Measurements from ENCODE around the gene FYB1.

DNA sequence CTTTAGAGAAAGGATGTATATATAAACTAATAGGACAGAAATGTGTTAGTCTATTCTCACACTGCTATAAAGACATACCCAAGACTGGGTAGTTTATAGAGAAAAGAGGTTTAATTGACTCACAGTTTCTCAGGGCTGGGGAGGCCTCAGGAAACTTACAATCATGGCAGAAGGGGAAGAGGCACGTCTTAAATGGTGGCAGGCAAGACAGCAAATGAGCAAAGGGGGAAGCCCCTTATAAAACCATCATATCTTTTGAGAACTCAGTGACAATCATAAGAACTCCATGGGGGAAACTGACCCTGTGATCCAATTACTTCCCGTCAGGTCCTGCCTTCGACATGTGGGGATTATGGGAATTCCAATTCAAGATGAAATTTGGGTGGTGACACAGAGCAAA lies 136.4 kb downstream of the FYB1 start:
- TF ChIP-seq BHLHE40 (IDR thresholded peaks at IDR 0.05; ENCODE audit: low read depth, low read length): no peak
- TF ChIP-seq POLR2A (IDR thresholded peaks at IDR 0.05; ENCODE audit: low read depth, low read length): no peak
- TF ChIP-seq, protein P1, sequence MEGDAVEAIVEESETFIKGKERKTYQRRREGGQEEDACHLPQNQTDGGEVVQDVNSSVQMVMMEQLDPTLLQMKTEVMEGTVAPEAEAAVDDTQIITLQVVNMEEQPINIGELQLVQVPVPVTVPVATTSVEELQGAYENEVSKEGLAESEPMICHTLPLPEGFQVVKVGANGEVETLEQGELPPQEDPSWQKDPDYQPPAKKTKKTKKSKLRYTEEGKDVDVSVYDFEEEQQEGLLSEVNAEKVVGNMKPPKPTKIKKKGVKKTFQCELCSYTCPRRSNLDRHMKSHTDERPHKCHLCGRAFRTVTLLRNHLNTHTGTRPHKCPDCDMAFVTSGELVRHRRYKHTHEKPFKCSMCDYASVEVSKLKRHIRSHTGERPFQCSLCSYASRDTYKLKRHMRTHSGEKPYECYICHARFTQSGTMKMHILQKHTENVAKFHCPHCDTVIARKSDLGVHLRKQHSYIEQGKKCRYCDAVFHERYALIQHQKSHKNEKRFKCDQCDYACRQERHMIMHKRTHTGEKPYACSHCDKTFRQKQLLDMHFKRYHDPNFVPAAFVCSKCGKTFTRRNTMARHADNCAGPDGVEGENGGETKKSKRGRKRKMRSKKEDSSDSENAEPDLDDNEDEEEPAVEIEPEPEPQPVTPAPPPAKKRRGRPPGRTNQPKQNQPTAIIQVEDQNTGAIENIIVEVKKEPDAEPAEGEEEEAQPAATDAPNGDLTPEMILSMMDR (conservative IDR thresholded peaks at IDR 0.05; ENCODE audit: low read depth, low read length): no peak
- TF ChIP-seq MXI1 (IDR thresholded peaks at IDR 0.05; ENCODE audit: borderline replicate concordance, low read depth, low read length): no peak
- TF ChIP-seq RAD21 (IDR thresholded peaks at IDR 0.05; ENCODE audit: low read length): no peak
- no peak for TF ChIP-seq CEBPB (IDR thresholded peaks at IDR 0.05; ENCODE audit: low read depth, low read length)
- TF ChIP-seq SMC3 (IDR thresholded peaks at IDR 0.05; ENCODE audit: low read depth, low read length): no peak
